ENCODE measurements around the gene SPOCK1.

SPOCK1 gene

GRCh38 chr5:137141779-137142178 lies 357.3 kb downstream of the SPOCK1 start:
- DNase-seq = no peak

- no peak for DNase-seq
These were observed 362.0 kb downstream of the SPOCK1 start for GRCh38 chr5:137136991-137137632.

GRCh38 chr5:137134920-137135532 lies 364.1 kb downstream of the SPOCK1 start:
- DNase-seq = no peak

GRCh38 chr5:137129886-137130680 lies 369.0 kb downstream of the SPOCK1 start:
- DNase-seq = no peak

- no peak for DNase-seq
These were observed 371.1 kb downstream of the SPOCK1 start for GRCh38 chr5:137128012-137128411.

GRCh38 chr5:137126829-137127228 lies 372.3 kb downstream of the SPOCK1 start:
- no peak for DNase-seq

- no peak for DNase-seq
These were observed 376.6 kb downstream of the SPOCK1 start for GRCh38 chr5:137122558-137122957.

GRCh38 chr5:137122075-137122474 lies 377.1 kb downstream of the SPOCK1 start:
- DNase-seq = no peak

GRCh38 chr5:137119321-137119720 lies 379.8 kb downstream of the SPOCK1 start:
- DNase-seq = no peak

DNA sequence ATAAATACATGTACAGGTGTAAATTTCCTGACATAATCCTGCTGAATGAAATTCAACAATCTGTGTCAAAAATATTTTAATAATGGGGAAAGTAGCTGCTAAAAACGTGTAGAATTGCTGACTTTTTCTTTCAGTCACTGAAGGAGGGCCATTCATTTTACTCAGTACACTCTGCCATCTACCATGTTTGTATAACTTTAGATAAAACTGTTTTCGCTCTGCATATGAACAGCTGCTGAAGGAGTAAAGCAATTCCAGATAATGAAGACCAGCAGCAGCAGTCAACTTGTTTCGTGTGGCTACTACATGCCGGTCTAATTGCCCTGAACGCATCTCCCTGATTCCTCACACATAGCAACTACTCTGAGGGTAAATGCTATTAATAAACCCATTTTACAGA lies 380.5 kb downstream of the SPOCK1 start:
- DNase-seq = no peak

DNA sequence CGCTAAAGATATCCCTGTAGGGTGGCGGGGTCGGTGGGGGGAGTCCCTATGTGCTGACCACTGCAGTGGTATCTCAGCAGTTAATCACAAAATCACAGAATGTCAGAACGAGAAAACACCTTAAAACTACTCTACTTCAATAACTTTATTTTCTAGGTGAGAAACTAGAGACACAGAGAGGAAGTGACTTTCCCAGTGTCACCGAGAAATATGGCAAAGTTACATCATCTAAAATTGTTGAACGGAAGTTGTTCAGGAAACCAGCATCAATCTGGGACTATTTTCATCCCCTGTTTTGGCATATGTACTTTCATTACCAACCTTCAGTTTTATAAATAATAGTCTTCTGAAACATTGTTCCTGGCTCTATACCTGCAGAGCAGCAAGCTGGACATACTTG lies 384.0 kb downstream of the SPOCK1 start:
- DNase-seq = no peak

DNA sequence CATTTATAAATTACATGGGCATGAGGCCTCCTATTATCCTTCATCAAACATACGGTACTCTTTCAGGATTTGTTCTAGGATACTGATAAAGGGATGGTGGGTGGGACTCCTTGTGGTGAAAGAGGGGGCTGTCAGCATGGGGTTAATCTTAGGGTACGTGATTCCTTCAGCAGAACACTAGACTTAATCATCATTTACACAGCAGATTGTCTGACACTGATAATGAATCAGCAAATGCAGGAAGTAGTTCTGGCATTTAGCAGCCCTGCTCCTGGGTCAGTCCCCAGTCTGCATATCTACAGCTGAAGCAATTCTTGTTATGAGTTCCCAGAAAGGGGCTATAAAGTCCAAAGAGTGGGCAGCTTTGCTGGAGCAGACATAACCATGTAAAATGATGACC lies 384.6 kb downstream of the SPOCK1 start:
- no peak for DNase-seq

GRCh38 chr5:137113939-137114338 lies 385.2 kb downstream of the SPOCK1 start:
- DNase-seq = no peak

DNA sequence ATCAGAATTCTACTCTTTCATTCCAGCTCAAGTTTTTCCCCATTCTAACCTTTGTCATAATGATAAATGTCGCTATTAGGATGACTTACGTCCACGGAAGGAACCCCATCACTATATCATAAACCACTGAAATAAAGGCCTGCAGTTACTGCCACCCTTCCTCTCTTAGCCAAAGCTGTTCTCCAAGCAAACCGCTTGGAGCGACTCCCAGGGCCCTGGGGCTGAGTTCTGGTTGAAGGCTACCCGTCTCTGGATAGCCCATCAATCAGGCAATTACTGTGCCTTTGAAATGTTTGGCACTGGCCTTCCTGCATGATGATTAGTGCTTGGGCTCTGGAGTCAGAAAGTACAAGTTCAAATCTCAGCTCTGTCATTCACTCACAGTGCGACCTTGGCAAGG lies 386.0 kb downstream of the SPOCK1 start:
- DNase-seq = no peak

- DNase-seq = no peak
These were observed 393.6 kb downstream of the SPOCK1 start for GRCh38 chr5:137105351-137106035.

- no peak for DNase-seq
These were observed 397.6 kb downstream of the SPOCK1 start for GRCh38 chr5:137101544-137101943.

GRCh38 chr5:137099651-137100050 lies 399.5 kb downstream of the SPOCK1 start:
- no peak for DNase-seq

- DNase-seq = no peak
These were observed 400.5 kb downstream of the SPOCK1 start for GRCh38 chr5:137098663-137099062.

DNA sequence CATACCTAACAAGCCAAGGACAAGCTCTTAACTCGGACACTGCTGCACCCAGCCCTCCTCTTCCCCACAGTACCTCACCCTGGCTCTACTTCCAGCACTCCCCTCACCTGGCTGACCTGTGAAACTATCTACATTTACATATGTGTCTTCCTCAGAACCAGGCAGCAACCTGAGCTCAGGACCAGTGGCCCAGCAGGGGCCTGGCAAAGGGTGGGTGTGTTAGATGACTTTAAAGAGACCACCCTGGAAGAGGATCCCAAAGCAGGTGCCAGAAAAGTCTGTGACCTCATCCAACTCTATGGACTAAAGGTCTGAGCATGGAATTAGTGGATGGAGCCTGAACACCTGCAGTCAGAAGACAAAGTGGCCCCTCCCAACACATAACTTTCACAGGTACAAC lies 400.9 kb downstream of the SPOCK1 start:
- no peak for DNase-seq

- no peak for DNase-seq
These were observed 401.9 kb downstream of the SPOCK1 start for GRCh38 chr5:137097203-137097602.

DNA sequence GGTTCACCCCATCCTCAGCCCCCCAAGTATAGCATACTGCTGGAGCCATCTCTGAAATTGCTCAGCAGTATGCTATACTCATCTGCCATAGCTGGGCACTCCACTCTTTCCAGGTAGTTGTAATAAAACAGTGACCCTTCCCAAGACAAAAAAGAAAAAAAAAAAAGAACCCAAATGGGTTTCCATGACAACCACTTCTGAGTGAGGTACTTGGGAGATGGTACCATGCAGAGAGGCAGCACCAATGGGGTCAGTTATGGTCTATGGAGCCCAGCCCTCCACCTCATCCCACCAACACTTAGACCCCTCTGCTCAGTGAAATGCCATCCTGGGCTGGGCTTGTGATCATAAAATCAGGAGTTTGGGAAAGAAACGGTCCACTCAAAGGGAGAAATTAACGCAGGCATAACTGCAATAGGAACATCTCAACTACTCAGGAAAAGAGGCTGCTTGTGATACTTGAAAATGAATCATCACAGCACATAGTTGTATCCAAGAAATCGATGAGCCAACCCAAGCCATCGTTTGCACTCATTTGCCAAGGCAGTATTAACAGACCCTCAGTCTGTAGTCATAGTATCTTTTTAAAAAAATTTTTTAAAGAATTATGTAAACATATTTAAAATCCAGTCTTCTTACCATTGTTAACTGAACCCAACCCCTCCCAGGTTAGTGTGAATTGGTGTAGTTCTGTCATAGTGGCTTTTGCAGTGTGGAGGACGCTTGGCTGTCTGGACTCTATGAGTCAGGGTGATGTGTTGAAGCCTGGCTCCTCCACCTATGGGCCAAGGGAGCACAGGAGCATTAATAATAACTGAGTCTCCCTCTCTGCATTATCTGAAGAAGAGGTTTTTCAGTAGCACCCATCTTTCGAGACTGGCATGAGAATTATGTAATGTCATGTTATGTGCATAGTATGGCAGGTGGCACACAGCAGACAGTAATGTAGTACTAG lies 402.7 kb downstream of the SPOCK1 start:
- no peak for DNase-seq

GRCh38 chr5:137095597-137095996 lies 403.5 kb downstream of the SPOCK1 start:
- no peak for DNase-seq
